ENCODE measurements around the gene RALGAPA1.

DNA sequence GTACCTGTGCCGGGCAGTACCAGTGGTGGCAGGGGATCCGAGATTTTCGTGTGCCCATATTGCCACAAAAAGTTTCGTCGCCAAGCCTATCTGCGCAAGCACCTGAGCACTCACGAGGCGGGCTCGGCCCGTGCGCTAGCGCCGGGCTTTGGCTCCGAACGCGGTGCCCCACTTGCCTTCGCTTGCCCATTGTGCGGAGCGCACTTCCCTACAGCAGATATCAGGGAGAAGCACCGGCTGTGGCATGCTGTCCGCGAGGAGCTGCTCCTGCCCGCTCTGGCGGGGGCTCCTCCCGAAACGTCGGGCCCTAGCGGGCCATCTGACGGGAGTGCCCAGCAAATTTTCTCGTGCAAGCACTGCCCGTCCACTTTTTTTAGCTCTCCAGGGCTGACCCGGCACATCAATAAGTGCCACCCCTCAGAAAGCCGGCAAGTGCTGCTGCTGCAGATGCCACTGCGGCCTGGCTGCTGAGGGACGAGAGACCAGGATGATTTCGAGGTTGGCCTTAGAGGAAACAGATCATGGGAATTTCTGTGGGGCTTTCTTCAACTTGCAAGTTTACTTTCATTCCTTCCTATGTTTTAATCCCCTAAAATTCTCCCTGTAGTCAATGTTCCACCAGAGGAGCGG lies 273.5 kb downstream of the RALGAPA1 start:
- TF ChIP-seq POLR2A (IDR thresholded peaks at IDR 0.05) = no peak
- TF ChIP-seq, protein P1, sequence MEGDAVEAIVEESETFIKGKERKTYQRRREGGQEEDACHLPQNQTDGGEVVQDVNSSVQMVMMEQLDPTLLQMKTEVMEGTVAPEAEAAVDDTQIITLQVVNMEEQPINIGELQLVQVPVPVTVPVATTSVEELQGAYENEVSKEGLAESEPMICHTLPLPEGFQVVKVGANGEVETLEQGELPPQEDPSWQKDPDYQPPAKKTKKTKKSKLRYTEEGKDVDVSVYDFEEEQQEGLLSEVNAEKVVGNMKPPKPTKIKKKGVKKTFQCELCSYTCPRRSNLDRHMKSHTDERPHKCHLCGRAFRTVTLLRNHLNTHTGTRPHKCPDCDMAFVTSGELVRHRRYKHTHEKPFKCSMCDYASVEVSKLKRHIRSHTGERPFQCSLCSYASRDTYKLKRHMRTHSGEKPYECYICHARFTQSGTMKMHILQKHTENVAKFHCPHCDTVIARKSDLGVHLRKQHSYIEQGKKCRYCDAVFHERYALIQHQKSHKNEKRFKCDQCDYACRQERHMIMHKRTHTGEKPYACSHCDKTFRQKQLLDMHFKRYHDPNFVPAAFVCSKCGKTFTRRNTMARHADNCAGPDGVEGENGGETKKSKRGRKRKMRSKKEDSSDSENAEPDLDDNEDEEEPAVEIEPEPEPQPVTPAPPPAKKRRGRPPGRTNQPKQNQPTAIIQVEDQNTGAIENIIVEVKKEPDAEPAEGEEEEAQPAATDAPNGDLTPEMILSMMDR (IDR thresholded peaks at IDR 0.05) = no peak
- TF ChIP-seq EP300 (IDR thresholded peaks at IDR 0.05) = no peak
